Fibroblast of skin of abdomen (primary cell): ENCODE data around the gene USP10.
A peak's percentile ranks its signal among the peaks of the same experiment; 100 is the strongest.
"Not testable (repeated sequence)": the region's sequence is repeated elsewhere in the genome, so short reads cannot be mapped to it uniquely, and the experiment has no call there.

Experiments used
- DNase-seq: peaks from one replicate; pipeline ENCODE4 v3.0.0-alpha.2; 2013

The USP10 gene

DNA sequence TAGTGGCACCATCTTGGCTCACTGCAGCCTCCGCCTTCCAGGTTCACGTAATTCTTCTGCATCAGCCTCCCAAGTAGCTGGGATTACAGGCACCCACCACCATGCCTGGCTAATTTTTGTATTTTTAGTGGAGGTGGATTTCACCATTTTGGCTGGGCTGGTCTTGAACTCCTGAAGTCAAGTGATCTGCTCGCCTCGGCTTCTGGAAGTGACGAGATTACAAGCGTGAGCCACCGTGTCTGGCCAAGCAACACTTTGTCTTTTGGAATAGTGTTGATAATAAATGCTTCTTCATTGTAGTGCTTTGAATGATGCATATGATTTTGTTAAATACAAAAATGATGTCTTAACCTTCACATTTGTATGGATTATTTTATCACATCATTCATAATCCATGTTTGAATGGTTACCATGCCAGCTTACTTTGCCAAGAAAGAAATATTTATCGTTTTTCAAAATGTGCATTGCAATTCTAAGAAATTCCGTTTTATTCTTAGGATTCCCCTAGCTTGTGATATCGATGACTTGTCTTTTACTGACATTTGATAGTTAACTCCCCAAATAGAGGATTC lies 29.1 kb downstream of the USP10 start:
- no peak for DNase-seq

DNA sequence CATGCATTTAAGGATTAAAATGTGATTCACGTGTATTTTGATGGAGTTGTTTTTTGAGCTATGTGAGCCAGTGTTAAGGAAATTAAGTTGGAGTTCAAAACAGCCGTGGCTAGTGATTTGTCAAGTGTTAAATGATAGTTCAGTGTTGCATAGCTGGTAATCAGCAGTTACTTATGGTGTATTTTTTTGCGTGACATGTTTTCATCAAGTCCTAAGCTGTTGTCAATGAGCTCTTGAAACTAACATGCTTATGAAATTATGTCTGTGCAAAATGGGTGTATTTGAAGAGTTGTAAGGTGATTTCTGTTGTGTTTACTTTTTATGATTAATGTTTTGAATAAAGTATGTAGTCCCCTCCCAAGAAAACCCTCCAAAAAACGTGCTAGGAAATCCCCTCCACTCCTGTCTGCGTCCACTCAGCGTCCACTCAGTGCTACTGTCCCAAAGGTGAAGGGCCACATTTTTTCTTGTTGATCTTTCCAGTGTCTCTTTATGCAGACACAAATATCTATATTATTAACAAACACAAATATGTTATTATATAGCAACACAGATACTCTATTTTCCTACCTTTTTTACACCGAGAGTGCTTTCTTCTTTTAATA lies 30.0 kb downstream of the USP10 start:
- DNase-seq = no peak

DNA sequence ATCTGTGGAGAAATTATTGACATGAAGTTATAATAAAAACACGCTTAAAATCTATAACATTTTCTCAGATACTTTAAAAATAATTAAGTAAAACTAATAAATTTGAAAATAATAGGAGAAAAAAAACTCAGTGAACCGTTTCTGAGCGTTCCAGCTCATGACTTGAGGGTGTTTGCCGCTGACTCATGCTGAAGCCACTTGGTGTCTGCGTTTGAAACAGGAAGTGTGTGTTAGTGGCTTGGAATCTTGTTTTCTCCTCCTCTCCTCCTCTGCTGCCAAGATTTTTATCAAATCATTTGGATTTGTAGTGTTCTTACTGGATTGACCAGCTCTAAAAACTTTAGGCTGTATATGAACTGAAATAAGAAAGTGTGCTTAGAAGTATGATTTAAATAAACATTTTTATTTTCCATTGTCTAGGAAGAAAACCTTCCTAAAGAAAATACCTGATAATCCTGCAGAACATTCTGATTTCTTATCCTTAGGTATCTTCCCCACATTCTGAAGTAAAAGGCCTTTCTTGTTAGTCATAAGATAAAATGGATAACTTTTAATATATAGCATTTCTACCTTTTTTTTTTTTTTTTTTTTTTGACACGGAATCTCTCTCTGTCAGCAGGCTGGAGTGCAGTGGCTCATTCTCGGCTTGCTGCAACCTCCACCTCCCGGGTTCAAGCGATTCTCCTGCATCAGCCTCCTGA lies 30.8 kb downstream of the USP10 start:
- DNase-seq = peak; percentile 92

DNA sequence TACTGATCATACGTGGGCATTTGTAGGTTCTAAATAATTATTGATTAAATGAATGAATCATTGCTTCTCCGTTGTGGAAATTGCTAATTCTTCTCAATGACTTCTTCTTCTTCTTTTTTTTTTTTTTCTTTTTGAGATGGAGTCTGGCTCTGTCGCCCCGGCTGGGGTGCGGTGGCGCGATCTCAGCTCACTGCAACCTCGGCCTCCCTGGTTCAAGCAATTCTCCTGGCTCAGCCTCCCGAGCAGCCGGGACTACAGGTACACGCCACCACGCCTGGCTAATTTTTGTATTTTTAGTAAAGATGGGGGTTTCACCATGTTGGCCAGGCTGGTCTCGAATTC lies 32.5 kb downstream of the USP10 start:
- not testable (repeated sequence) for DNase-seq

DNA sequence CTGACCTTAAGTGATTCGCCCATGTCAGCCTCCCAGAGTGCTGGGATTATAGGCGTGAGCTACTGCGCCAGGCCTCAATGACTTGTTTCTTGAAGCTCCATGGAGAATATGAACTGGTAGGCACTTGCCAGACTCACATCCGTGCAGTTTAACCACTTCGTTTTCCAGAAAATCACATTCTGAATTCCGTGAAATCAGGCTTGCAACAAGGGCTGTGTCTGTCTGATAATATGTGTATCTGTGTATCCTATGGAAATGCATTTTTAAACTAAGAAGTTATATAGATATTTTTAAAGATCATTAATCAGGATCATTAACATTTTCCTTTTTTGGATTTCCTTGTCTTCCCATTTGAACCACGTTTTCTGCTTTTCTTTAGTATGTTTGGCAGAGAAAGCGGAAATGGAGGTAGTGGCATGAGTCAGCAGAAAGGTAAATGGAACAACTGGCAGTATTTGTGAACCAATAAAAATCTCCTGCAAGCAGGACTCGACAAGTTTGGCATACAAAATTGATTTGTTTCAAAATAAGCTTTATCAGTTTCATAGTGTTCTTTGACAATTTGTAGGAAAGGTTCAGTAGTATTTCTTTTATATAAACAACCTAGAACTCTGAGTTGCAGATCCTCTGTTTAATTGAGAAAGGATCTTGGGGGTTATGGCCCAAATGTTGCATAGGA lies 33.0 kb downstream of the USP10 start:
- DNase-seq = no peak

DNA sequence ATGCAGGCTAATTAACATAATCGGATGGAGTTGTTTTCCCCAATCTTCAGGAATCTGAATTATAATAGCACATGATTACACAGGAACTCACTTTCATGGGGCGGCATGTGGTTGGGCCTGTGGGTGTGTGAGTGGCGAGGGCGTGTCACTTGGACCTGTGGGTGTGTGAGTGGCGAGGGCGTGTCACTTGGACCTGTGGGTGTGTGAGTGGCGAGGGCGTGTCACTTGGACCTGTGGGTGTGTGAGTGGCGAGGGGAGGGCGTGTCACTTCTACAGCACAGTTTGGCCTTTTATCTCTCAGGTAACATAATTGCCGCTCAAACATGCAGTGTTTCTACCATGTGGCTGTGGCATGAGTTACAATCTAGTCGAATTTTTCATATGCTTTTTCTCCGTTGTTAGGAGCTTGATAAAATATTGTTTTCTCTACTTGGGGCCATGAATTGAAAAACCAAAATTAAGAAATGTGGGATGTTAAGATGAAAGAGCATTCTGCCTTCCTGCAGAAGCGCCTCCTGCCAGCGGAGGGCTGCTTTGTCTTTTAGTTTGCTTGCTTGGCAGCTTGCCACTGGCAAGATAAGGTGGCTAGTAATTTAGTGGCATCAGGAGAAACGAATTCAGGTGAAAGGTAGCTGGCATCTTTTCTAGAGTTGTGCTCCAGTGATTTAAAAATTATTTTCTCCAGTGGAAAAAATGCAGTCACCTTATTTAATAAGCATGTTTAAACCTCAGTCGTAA lies 36.2 kb downstream of the USP10 start:
- no peak for DNase-seq

DNA sequence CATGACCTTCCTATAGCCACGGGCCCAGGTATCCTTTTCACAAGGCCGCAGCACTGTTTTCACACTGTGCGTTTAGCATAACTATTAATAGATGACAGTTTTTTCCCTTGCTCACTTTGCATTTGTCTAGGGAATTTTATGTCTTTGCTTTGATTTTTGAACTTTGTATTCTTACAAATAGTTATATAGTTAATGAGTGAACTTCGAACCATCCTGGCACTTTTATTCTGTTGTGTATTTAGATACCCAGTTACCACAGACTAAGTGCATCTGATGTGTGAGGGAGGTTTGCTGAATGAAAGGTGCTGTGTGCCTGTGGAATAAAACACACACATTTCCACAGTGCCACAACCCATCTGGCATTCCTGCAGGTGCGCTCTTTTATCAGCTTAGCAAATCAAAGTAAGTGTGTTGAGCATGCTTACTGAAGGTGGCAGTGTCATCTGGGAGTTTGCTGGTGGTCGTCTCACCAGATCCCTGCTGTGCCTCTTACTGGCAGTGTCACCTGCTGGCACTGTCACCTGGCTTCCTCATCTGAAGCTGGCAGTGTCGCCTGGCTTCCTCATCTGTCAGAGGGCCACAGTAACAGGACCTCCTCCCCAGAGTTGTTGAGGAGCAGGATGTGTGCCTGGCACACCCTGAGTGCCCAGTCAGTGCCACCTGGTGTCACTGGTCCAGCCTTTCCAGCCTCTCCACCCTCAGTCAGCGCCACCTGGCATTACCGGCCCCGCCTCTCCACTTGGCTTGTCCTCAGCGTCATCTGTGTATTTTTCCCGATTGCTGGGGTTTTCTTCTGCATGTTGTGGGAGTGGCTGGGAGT lies 37.6 kb downstream of the USP10 start:
- DNase-seq = no peak

DNA sequence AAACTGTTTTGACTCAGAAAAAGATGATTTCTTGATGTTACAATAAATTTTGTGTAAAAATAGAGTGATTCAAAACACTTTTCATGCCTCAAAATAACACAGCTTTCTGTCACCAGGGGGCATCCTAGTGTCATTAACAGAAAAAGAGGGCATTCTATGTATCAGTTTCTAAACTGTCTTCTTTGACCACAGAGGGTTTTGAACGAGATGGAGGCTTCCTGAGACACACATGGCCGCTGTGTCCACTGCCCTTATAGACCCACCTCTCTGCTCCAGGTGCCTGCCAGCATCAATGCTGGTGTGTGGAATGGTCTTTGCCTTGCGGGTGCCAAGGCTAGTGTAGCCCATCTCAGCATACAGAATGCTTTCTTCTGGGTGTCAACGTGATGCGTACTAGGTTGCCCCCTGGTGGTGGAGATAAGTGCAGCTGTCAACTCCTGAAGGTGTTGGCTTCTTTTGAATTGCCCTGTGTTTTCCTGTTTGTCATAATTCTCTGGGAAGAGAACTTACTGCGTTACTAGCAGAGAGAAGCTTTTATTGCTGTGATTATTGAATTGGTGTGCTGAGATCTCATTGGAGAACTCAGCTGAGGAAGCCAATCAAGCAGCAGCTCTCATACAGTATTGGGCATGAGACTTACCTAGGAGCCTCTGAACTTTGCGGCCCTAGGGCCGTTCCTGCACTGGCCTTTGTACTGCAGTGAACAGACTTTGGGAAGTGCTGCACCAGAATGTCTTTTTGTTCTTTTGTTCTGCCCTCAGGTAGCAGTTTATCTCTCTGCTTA lies 38.6 kb downstream of the USP10 start:
- DNase-seq = peak; percentile 64

DNA sequence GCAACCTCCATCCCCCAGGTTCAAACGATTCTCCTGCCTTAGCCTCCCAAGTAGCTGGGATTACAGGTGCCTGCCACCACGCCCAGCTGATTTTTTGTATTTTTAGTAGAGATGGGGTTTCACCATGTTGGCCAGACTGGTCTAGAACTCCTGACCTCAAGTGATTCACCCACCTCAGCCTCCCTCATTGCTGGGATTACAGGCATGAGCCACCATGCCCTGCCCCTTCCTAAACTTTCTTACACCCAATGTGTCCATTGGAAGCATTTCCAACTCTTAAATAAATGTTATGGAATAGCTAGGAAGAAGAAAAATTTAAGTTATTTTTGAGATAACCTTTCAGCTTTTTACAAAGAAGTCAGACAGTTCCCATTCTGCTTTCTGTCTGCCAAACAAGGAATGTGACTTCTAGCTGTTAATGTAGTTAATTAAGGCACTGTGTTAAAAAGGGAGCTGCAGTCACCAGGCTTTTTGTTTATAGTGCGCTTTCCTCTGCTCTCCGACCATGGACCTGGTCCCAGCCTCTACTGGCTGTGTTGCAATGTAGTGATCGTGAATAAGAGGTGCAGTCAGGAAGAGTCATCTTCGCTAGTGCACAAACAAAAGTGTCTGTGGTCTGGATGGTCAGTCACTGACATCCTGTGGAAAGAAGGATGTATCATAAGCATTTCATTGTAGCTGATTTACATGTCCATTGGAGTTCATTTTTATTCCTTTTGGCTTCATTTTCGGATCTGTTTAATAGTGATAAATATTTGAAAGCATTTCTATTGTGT lies 39.7 kb downstream of the USP10 start:
- peak; percentile 82 for DNase-seq

DNA sequence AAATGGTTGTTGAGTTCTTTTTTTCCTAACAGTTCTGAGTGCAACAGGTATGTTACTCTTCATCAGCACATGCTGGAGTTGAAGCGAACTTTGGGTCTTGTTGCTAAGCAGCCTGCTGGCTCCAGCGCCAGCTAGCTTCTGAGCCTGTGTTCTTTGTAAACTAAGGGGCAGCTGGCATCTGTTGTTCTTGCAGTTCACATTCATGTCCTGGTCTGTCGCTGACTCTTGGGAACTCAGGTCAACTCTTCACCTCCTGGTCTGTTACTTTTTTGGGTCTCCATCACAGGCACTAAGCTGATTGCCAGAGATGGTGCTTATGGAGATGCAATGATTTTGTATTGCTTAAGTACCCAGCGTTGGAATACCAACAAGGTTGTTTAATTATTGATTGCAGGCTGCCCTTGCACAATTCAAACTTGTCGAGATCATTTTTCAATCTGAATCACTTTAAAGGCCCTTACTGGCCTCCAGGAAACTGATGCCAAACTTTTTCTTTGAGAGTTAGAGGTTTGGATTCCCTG lies 40.9 kb downstream of the USP10 start:
- no peak for DNase-seq

DNA sequence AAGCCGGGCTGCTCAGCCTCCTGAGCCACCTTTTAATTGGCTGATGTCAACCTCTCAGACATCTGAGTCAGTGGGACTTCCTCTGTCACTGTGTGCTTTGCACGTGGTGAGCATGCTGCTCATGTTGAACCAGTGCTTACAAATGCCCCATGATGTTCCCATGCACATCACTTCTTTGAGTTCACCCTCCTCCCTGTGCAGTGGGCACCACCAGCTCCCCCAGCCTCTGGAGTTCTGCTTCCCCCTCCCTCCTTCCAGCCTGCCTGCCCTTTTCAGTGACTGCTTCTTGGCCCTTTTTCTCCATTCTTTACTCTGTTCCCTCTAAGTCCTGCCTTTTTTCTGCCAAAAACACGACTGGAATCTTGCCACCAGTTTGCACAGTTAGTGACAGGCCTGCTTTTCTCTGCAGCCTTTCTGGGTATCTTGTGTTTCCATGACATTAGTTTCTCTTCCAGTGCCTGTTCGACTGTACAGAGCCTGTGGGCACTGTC lies 41.6 kb downstream of the USP10 start:
- DNase-seq = peak; percentile 25

DNA sequence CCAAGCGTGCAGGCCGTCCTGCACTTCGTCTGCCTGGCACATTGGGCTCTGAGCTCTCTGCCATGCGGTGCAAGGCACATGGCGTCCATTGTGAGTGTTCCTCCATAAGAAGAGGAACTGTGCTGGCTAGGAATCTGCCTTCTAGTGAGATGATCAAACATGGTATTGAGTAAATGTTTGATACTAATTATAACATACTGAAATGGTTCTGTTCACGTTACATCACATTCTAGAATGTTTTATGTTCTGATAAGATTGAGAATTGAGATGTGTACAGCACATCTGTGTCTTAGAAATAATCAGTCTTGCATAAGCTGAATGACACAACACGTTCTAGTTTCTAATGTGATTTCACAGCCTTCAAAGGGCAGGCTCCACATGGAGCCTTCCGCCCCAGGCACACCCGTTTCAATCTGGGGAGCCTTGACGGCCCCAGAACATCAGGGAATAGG lies 42.9 kb downstream of the USP10 start:
- no peak for DNase-seq

DNA sequence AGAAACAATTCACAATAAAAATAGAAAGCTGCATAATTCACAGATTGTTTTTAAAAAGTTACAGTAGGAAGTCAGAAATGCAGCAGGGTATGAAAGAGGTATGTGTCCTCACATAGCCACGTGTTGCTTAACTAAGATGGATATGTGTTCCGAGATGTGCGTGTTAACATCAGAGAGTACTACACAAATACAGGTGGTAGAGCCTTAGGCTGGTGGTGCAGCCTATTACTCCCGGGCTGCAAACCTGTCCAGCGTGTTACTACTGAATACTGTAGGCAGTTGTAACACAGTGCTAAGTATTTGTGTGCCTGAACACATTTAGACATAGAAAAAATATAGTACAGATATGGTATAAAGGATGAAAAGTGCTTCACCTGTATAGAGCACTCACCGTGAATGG lies 46.4 kb downstream of the USP10 start:
- no peak for DNase-seq

DNA sequence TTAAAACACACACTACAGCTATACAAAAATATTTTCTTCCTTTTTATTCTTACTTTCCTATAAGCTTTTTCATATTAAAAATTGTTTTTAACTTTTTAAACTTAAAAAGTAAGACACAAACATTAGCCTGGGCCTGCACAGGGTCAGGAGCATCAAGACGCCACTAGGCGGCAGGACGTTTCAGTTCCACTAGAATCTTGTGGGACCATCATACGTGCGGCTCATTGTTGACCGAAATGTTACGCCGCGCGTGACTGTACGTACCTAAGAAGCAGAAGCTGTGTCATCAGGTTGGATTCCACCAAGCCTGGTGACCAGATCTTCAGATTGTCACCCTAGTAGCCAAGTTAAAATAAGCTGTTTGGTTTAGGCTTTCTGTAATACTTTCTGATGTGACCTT lies 47.1 kb downstream of the USP10 start:
- no peak for DNase-seq

DNA sequence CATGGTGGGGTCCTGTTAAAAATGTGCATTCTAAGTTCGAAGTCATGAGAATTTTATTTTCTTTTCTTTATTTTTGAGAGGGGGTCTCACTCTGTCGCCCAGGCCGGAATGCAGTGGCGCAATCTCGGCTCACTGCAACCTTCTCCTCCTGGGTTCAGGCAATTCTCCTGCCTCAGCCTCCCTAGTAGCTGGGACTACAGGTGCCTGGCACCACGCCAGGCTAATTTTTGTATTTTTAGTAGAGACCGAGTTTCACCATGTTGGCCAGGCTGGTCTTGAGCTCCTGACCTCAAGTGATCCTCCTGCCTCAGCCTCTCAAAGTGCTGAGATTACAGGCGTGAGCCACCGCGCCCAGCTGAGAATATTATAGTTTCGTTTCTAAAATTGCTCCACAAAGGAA lies 48.4 kb downstream of the USP10 start:
- DNase-seq = not testable (repeated sequence)

DNA sequence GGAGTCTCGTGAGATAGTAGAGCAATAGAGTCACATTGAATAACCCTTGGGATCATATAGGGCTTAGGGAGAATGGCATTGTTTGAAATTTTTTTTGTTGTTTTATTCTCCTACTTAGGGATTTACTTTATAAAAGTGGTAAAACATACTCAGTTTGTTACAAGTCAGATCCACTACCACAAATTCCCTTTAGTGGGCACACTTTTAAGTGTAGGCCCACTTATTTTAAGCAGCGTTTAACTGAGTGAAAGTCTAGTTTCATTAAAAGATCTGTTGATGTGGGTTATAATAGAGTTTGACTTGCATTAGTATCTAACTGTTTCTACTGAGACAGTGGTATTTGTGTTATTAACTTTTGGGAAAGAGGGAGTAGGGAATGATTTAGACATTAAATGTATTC lies 49.3 kb downstream of the USP10 start:
- no peak for DNase-seq

DNA sequence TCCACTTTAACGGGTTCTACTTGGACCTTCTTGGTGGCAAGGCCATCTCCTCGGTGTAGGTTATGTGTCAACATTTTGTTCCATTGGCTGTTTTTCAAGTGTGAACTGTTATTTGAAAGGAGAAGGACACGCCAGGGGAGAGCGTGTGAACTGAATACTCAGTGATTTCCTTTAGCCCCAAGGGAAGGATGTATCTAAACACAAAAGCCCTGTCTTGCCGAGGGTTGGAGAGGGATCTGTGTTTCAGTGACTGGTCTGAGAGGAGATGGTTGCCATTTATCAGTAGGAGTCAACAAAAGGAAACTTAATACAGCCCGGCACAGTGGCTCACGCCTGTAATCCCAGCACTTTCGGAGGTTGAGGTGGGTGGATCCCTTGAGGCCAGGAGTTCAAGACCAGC lies 50.0 kb downstream of the USP10 start:
- DNase-seq = no peak

DNA sequence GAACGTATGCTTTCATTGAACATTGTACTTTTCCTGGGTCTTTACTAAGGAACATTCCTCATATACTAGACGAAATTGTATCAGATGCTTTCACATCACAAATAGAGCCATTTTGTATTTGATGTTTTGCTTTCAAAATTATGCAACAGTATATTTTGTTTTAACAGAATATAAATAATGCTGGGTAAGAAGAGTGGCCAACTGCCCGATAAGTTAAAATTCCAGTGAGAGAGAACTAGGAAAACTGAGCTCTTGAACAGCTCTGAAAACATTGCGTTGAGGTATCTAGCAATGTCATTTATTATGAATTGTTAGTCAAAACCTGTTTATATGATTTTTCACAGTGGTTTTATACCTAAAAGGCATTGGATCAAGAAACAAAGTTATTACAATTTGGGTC lies 50.8 kb downstream of the USP10 start:
- DNase-seq = no peak

DNA sequence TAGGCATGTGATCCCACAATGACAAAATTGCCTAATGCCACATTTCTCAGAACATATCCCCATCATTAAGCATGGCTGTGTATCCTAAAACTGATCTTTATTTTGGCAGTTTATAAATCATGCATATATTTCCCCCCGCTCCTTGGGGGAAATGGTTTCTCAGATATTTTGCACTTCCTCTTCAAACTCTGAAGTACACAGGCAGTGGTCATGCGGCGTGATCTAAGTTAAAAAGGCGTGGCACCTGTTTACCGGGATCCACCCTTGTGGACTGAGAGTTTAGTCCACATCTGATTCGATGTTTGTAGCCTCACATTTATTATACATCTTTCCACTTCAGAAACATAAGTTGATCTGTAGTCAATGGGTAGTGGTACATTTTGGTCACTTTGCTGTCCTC lies 51.4 kb downstream of the USP10 start:
- no peak for DNase-seq

DNA sequence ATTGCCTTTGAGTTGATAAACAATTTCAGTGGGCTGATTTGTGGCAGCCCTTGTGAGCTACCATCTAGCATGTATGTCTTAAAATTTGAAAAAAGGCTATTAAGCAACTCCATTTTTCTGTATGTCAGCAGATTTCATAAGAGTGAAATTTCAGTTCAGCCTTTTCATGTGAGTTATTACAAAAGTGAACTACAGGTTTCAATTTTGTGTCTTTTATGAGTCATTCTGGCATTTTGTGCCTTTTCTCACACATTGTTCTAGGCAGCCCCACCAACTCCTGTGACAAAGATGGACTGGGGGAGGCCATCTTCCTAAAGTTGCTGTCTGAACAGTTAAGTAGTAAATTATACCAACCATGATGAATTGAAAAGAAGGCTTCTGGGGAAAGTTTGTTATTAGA lies 52.1 kb downstream of the USP10 start:
- peak; percentile 40 for DNase-seq
